Right ventricle myocardium inferior (tissue), 1 donor: ENCODE results near the gene AMACR. TPM values are rescaled to one million over a fixed set of nuclear protein-coding genes. Genes with fewer than 3 reads are reported as not detected.

Experiments
- ATAC-seq: fragments of 200-7000 bp; cut with Tn5 transposase; one replicate; pipeline ENCODE4 v1.9.1; 2020; ENCODE audit warnings: mild to moderate bottlenecking, moderate library complexity
- DNase-seq: peaks from one replicate; pipeline ENCODE4 v3.0.0; 2021; ENCODE audit errors: missing footprints
- intact Hi-C: fragments of 100-400 bp; cut with DNase I; formaldehyde crosslinking; loops from one replicate; pipeline ENCODE4 v1.11.0; 2022
- total RNA-seq: library from RNA; stranded (reverse); fragmentation: NEBNext Ultra II Directional; extraction: Animal tissue kit (Norgen Biotek cat#: 25700); gene quantifications from one replicate; pipeline ENCODE4 v1.2.1, GENCODE V29; 2021
- donor health status: DM: no; HTN: yes; CAD: no; lungs with severe emphysema.

AMACR gene
- total RNA-seq, 1 donor from 2014 or later = 6.1 TPM

- ATAC-seq (no peak), DNase-seq (no peak)
- intact Hi-C loops = no loop called here
These were observed 69.4 kb downstream of the AMACR start for GRCh38 chr5:33938507-33938796.

DNA sequence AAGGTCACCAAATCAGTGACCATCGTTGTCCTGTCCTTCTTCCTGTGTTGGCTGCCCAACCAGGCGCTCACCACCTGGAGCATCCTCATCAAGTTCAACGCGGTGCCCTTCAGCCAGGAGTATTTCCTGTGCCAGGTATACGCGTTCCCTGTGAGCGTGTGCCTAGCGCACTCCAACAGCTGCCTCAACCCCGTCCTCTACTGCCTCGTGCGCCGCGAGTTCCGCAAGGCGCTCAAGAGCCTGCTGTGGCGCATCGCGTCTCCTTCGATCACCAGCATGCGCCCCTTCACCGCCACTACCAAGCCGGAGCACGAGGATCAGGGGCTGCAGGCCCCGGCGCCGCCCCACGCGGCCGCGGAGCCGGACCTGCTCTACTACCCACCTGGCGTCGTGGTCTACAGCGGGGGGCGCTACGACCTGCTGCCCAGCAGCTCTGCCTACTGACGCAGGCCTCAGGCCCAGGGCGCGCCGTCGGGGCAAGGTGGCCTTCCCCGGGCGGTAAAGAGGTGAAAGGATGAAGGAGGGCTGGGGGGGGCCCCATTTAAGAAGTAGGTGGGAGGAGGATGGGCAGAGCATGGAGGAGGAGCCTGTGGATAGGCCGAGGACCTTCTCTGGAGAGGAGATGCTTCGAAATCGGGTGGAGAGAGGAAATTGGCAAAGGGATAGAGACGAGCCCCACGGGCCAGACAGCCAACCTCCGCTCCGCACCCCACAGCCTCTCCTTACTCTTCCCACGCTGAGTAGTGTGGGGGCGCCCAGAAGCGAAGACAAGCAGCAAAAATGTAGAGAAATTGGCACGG, 69.9 kb downstream of the AMACR start:
- intact Hi-C loops = no loop called here
- DNase-seq (no peak), ATAC-seq (no peak)

- intact Hi-C loops = no loop called here
- DNase-seq (no peak), ATAC-seq (no peak)
These were observed 70.7 kb downstream of the AMACR start for GRCh38 chr5:33937017-33937706.

- ATAC-seq (peak; percentile 29), DNase-seq (no peak)
- intact Hi-C loops = no loop called here
These were observed 71.4 kb downstream of the AMACR start, which contains the start of gene RXFP3 for GRCh38 chr5:33936381-33937016. Gene RXFP3 (plus strand): TSS chr5:33936386. CDS start chr5:33936741, 355 bp downstream.

Other genes with a start within 250 kb of the AMACR start
- gene ADAMTS12, start 116.1 kb downstream of the AMACR start, total RNA-seq = 2.1 TPM
- not detected for gene RXFP3, start 71.7 kb downstream of the AMACR start, total RNA-seq
- gene SLC45A2, start 23.4 kb downstream of the AMACR start, total RNA-seq = not detected
- 0.60 TPM for gene C1QTNF3, start 35.2 kb upstream of the AMACR start, total RNA-seq